Measurements from ENCODE around the gene LARGE1. TPM values are rescaled to one million over a fixed set of nuclear protein-coding genes. Genes with fewer than 3 reads are reported as not detected.

The LARGE1 gene
- total RNA-seq, 1 experiment from 2014 or later: 1.5 TPM

DNA sequence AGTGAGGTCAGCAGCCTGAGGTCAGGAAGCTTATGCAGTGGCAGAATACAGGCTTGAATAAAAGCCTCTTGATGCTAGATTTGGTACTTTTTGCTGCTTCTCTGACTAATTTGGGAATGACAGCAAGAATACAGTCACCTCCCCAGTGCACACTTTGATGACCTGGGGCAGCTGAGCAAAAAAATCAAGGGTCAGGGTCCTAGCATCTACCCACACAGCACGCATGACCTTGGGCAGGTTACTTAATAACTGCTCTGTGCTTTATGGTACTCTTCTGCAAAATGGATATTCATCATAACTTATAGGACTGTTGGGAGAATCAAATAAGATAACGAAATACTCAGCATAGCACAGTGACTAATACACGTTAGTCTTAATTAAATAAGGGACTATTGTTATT lies 518.0 kb downstream of the LARGE1 start:
- no peaks in the 10 kb centered on the region for H3K9me2 ChIP-seq (ENCODE audit: insufficient read depth)
- DNase-seq (ENCODE audit: low read depth, low spot score) (no peak), ATAC-seq (no peak)
- H3K9ac ChIP-seq (ENCODE audit: low read length): no peak overlapping the region
- intact Hi-C loops (cut with micrococcal nuclease): no loop called here
- H3K27ac ChIP-seq (ENCODE audit: low read depth, low read length): no peak overlapping the region
- no peak overlapping the region for H3K4me3 ChIP-seq (replicated peaks in 1 of 2; ENCODE audit: low read depth in 1 of 2, low read length in 2 of 2)
- H3K36me3 ChIP-seq (ENCODE audit: control insufficient read depth in 1 of 2, insufficient read depth in 2 of 2, low read length in 2 of 2): no peaks in the 10 kb centered on the region
- ChIA-PET CTCF (no interaction called here), POLR2A (no interaction called here), RAD21 (ENCODE audit: low non-redundant PET in 1 of 2, low total read pairs in 2 of 2, uncharacterized antibody in 2 of 2, unreplicated experiment in 2 of 2) (no interaction called here)
- no peaks in the 10 kb centered on the region for H3K79me2 ChIP-seq (ENCODE audit: insufficient read depth, low read length)
- no peak for TF ChIP-seq YY1 (IDR thresholded peaks at IDR 0.05; ENCODE audit: extremely low read depth, insufficient replicate concordance, low read depth, low read length)
- TF ChIP-seq JUND (IDR thresholded peaks at IDR 0.05): no peak
- TF ChIP-seq ZNF274 (IDR thresholded peaks at IDR 0.05; ENCODE audit: low read depth, low read length): no peak
- TF ChIP-seq, protein P1, sequence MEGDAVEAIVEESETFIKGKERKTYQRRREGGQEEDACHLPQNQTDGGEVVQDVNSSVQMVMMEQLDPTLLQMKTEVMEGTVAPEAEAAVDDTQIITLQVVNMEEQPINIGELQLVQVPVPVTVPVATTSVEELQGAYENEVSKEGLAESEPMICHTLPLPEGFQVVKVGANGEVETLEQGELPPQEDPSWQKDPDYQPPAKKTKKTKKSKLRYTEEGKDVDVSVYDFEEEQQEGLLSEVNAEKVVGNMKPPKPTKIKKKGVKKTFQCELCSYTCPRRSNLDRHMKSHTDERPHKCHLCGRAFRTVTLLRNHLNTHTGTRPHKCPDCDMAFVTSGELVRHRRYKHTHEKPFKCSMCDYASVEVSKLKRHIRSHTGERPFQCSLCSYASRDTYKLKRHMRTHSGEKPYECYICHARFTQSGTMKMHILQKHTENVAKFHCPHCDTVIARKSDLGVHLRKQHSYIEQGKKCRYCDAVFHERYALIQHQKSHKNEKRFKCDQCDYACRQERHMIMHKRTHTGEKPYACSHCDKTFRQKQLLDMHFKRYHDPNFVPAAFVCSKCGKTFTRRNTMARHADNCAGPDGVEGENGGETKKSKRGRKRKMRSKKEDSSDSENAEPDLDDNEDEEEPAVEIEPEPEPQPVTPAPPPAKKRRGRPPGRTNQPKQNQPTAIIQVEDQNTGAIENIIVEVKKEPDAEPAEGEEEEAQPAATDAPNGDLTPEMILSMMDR (IDR thresholded peaks at IDR 0.05 in 2 of 3, conservative IDR thresholded peaks at IDR 0.05 in 1 of 3; ENCODE audit: borderline replicate concordance in 1 of 3, insufficient read depth in 1 of 3, low read depth in 2 of 3, low read length in 2 of 3): no peak
- TF ChIP-seq ZFX (IDR thresholded peaks at IDR 0.05): no peak
- no peak for TF ChIP-seq FOSL1 (IDR thresholded peaks at IDR 0.05; ENCODE audit: low read depth)
- no peak for TF ChIP-seq SIN3A (IDR thresholded peaks at IDR 0.05; ENCODE audit: low read depth)
- no peak for TF ChIP-seq SP1 (IDR thresholded peaks at IDR 0.05; ENCODE audit: low read depth)
- no peak for TF ChIP-seq SRF (IDR thresholded peaks at IDR 0.05; ENCODE audit: low read depth)
- TF ChIP-seq ZBTB33 (IDR thresholded peaks at IDR 0.05; ENCODE audit: extremely low read depth, insufficient replicate concordance, low read length): no peak
- no peak for TF ChIP-seq MAX (IDR thresholded peaks at IDR 0.05)
- TF ChIP-seq CBX3 (IDR thresholded peaks at IDR 0.05; ENCODE audit: low read depth): no peak
- no peak for TF ChIP-seq EZH2phosphoT487 (IDR thresholded peaks at IDR 0.05; ENCODE audit: borderline replicate concordance)
- TF ChIP-seq RAD21 (IDR thresholded peaks at IDR 0.05; ENCODE audit: low read depth): no peak
- no peak for TF ChIP-seq POLR2AphosphoS5 (IDR thresholded peaks at IDR 0.05; ENCODE audit: low read depth, low read length)
- TF ChIP-seq EGR1 (IDR thresholded peaks at IDR 0.05; ENCODE audit: low read depth): no peak
- no peak for TF ChIP-seq POLR2A (IDR thresholded peaks at IDR 0.05; ENCODE audit: borderline replicate concordance, extremely low read depth, insufficient read depth, insufficient read length)
- TF ChIP-seq, protein P2, sequence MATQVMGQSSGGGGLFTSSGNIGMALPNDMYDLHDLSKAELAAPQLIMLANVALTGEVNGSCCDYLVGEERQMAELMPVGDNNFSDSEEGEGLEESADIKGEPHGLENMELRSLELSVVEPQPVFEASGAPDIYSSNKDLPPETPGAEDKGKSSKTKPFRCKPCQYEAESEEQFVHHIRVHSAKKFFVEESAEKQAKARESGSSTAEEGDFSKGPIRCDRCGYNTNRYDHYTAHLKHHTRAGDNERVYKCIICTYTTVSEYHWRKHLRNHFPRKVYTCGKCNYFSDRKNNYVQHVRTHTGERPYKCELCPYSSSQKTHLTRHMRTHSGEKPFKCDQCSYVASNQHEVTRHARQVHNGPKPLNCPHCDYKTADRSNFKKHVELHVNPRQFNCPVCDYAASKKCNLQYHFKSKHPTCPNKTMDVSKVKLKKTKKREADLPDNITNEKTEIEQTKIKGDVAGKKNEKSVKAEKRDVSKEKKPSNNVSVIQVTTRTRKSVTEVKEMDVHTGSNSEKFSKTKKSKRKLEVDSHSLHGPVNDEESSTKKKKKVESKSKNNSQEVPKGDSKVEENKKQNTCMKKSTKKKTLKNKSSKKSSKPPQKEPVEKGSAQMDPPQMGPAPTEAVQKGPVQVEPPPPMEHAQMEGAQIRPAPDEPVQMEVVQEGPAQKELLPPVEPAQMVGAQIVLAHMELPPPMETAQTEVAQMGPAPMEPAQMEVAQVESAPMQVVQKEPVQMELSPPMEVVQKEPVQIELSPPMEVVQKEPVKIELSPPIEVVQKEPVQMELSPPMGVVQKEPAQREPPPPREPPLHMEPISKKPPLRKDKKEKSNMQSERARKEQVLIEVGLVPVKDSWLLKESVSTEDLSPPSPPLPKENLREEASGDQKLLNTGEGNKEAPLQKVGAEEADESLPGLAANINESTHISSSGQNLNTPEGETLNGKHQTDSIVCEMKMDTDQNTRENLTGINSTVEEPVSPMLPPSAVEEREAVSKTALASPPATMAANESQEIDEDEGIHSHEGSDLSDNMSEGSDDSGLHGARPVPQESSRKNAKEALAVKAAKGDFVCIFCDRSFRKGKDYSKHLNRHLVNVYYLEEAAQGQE (IDR thresholded peaks at IDR 0.05; ENCODE audit: low read depth): no peak
- TF ChIP-seq ATF3 (IDR thresholded peaks at IDR 0.05): no peak
- no peak overlapping the region for H3K4me2 ChIP-seq (ENCODE audit: low read length)
- H4K20me1 ChIP-seq (ENCODE audit: insufficient read depth): no peaks in the 10 kb centered on the region
- H3K27me3 ChIP-seq (ENCODE audit: insufficient read depth, low read length): no peaks in the 10 kb centered on the region
- H3K9me3 ChIP-seq (ENCODE audit: control insufficient read depth in 1 of 2, insufficient read depth in 1 of 2, low read depth in 1 of 2, low read length in 2 of 2): peaks cover 10 to 43% of the 10 kb centered on the region in 2 experiments; a peak in 2 of 4 replicates
- no peak overlapping the region for H2AFZ ChIP-seq (ENCODE audit: low read depth, low read length, poor library complexity, severe bottlenecking)
- H3K4me1 ChIP-seq (ENCODE audit: control insufficient read depth in 1 of 2, insufficient read depth in 2 of 2, low read length in 2 of 2): no peaks in the 10 kb centered on the region
- BruUV-seq (replicated peaks): no TSS peak
